CD14-positive monocyte (primary cell): ENCODE results near the gene CCDC88A. TPM values are rescaled to one million over a fixed set of nuclear protein-coding genes. Genes with fewer than 3 reads are reported as not detected.

Experiments used
- DNase-seq, 3 donors: peaks; one replicate each; pipeline ENCODE4 v3.0.0-alpha.2; 2011 to 2022
- H2AFZ ChIP-seq: 2 replicates; pipeline ENCODE4 v1.6.0; 2012; ENCODE audit warnings: mild to moderate bottlenecking, low read depth, low read length, inconsistent platforms; ENCODE audit not compliant: insufficient read depth, poor library complexity, severe bottlenecking
- H3K27ac ChIP-seq, 2 donors: 1 replicate in 1 of 2; 2 replicates in 1 of 2; pipeline ENCODE4 v1.5.1; 2012 to 2013; ENCODE audit warnings: low read length in 2 of 2, control low read depth in 1 of 2, inconsistent platforms in 1 of 2, low read depth in 1 of 2, mild to moderate bottlenecking in 1 of 2
- H3K27me3 ChIP-seq, 2 donors: one replicate each; pipeline versions ENCODE4 v1.6.0 to v1.6.1; 2011 to 2013; ENCODE audit warnings: low read length in 2 of 2; ENCODE audit not compliant: control insufficient read depth in 2 of 2, insufficient read depth in 2 of 2
- H3K36me3 ChIP-seq, 2 donors: replicated peaks in 1 of 2; 1 replicate in 1 of 2; 2 replicates in 1 of 2; pipeline versions ENCODE4 v1.5.1 to v1.6.1; 2012 to 2013; ENCODE audit warnings: low read length in 2 of 2, control low read depth in 1 of 2, inconsistent platforms in 1 of 2, mild to moderate bottlenecking in 1 of 2; ENCODE audit not compliant: insufficient read depth in 2 of 2, control insufficient read depth in 1 of 2
- H3K4me1 ChIP-seq, 2 donors: 1 replicate in 1 of 2; 2 replicates in 1 of 2; pipeline versions ENCODE4 v1.5.1 to v1.6.1; 2012 to 2013; ENCODE audit warnings: low read length in 2 of 2, control low read depth in 1 of 2, inconsistent platforms in 1 of 2, mild to moderate bottlenecking in 1 of 2, moderate library complexity in 1 of 2; ENCODE audit not compliant: insufficient read depth in 2 of 2, control insufficient read depth in 1 of 2
- H3K4me2 ChIP-seq: replicated peaks from 2 replicates; pipeline ENCODE3; 2012; ENCODE audit warnings: low read length, moderate library complexity, mild to moderate bottlenecking; ENCODE audit not compliant: poor library complexity, severe bottlenecking; ENCODE audit errors: extremely low read depth
- H3K4me3 ChIP-seq, 3 experiments: fragments of 200-600 bp in 1 of 3; sonication (generic) in 1 of 3; replicated peaks in 1 of 3; 1 replicate in 2 of 3; 2 replicates in 1 of 3; pipeline ENCODE4 v1.5.1; 2011 to 2013; ENCODE audit warnings: low read length in 3 of 3, mild to moderate bottlenecking in 3 of 3, control low read depth in 2 of 3, low read depth in 2 of 3, inconsistent platforms in 1 of 3, moderate library complexity in 1 of 3
- H3K79me2 ChIP-seq: 2 replicates; pipeline ENCODE4 v1.6.0; 2012; ENCODE audit warnings: mild to moderate bottlenecking, control low read depth, inconsistent platforms, low read length, moderate library complexity; ENCODE audit not compliant: insufficient read depth
- H3K9ac ChIP-seq: 2 replicates; pipeline ENCODE4 v1.6.0; 2017; ENCODE audit warnings: low read length, mild to moderate bottlenecking; ENCODE audit not compliant: insufficient read depth, poor library complexity, severe bottlenecking
- H3K9me3 ChIP-seq, 2 donors: replicated peaks in 1 of 2; 1 replicate in 1 of 2; 2 replicates in 1 of 2; pipeline versions ENCODE4 v1.5.1 to v1.6.1; 2012 to 2013; ENCODE audit warnings: low read length in 2 of 2, control low read depth in 1 of 2; ENCODE audit not compliant: control insufficient read depth in 1 of 2, insufficient read depth in 1 of 2
- H4K20me1 ChIP-seq: 2 replicates; pipeline ENCODE4 v1.6.0; 2012; ENCODE audit warnings: mild to moderate bottlenecking, low read length, control low read depth, moderate library complexity; ENCODE audit not compliant: insufficient read depth
- H3K27ac Mint-ChIP-seq, 7 donors: one replicate each; pipeline ENCODE4 v1.8.0; 2020; ENCODE audit warnings: mild to moderate bottlenecking in 7 of 7, mixed read lengths in 7 of 7, moderate library complexity in 6 of 7, inconsistent platforms in 2 of 7
- H3K27me3 Mint-ChIP-seq, 3 donors: one replicate each; pipeline ENCODE4 v1.8.0; 2021 to 2022; ENCODE audit warnings: low read depth in 3 of 3, mild to moderate bottlenecking in 3 of 3, mixed read lengths in 3 of 3, moderate library complexity in 3 of 3, inconsistent platforms in 1 of 3
- H3K36me3 Mint-ChIP-seq, 2 donors: one replicate each; pipeline ENCODE4 v1.8.0; 2020; ENCODE audit warnings: mixed read lengths in 2 of 2, inconsistent platforms in 1 of 2, mild to moderate bottlenecking in 1 of 2
- H3K4me1 Mint-ChIP-seq: one replicate; pipeline ENCODE4 v1.8.0; 2020; ENCODE audit warnings: mild to moderate bottlenecking, mixed read lengths
- H3K4me3 Mint-ChIP-seq, 2 donors: one replicate each; pipeline ENCODE4 v1.8.0; 2020; ENCODE audit warnings: mild to moderate bottlenecking in 2 of 2, mixed read lengths in 2 of 2, moderate library complexity in 1 of 2
- H3K9me3 Mint-ChIP-seq, 7 donors: one replicate each; pipeline ENCODE4 v1.8.0; 2020 to 2022; ENCODE audit warnings: mixed read lengths in 7 of 7, mild to moderate bottlenecking in 6 of 7, moderate library complexity in 6 of 7, inconsistent platforms in 2 of 7
- CTCF ChIP-seq: fragments of 200-600 bp; IDR thresholded peaks from one replicate; pipeline ENCODE4 v1.8.0; 2022; ENCODE audit warnings: antibody characterized with exemption, mild to moderate bottlenecking
- WGBS: methylation state at CpG from one replicate; pipeline ENCODE4 v1.1.5; 2013; ENCODE audit warnings: missing lambda C conversion rate; ENCODE audit not compliant: insufficient coverage; 5-methylcytosine and 5-hydroxymethylcytosine counted together
- intact Hi-C, 2 donors: fragments of 100-400 bp; cut with micrococcal nuclease; formaldehyde crosslinking; loops; one replicate each; pipeline versions ENCODE4 v1.15.0 to v1.15.1; 2023
- polyA plus RNA-seq, 3 donors: library from polyadenylated mRNA; depleted of rRNA in 1 of 3; unstranded in 2 of 3; stranded (reverse) in 1 of 3; fragments of 300-500 nt in 2 of 3; fragments of >200 nt in 1 of 3; fragmentation: Illumina TruSeq in 2 of 3; gene quantifications; 1 replicate in 2 of 3; 2 replicates in 1 of 3; pipeline ENCODE4 v1.2.3, GENCODE V29; 2012 to 2021

CCDC88A gene
- polyA plus RNA-seq, 3 donors, result 9.9 to 57.1 (median 17.9) TPM

DNA sequence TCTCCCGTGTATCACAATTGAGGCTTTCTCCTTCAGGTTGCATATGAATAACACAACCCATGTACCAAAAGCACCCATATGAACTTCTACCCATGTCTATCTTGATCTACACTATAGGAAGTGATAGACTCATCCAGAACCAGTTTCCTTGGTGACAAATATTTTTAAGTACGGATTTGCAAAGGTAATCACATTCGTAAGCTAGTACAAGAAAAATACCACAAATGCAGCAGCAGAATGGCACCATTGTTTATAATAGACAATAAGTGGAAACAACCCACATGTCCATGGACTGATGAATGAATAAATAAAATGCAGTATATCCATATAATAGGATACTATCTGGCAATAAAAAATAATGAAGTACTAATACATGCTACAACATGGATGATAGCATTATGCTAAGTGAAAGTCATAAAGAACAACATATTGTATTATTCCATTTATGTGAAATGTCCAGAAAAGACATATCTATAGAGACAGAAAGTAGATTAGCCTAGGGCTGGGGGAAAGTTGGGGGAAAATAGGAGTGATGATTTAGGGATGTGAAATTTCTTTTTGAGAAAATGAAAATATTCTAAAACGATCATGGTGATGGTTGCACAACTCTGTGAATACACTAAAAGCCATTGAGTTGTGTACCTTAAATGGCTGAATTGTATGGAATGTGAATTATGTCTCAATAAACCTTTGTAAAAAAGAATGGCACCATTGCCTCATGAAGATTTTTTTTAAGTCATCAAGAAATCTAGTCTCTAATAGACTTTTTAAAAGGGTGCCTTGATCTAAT, 3.4 kb upstream of the CCDC88A start:
- Mint-ChIP-seq H3K9me3 (no peaks in the 10 kb centered on the region), H3K4me1 (peaks cover 65% of the 10 kb centered on the region), H3K4me3 (no peak overlapping the region), H3K27ac (peak overlapping the region in 2 of 7 donors; percentile 15 to 64), H3K36me3 (no peaks in the 10 kb centered on the region), H3K27me3 (peaks cover 0 to 1% (median 0%) of the 10 kb centered on the region in 3 donors)
- Histone ChIP-seq H3K4me2 (no peak overlapping the region), H3K4me1 (peaks cover 48 to 67% of the 10 kb centered on the region in 2 donors), H3K9ac (no peak overlapping the region), H3K4me3 (no peak overlapping the region), H4K20me1 (no peaks in the 10 kb centered on the region), H3K36me3 (no peaks in the 10 kb centered on the region), H3K79me2 (peaks cover 32% of the 10 kb centered on the region), H3K9me3 (no peaks in the 10 kb centered on the region), H2AFZ (no peak overlapping the region), H3K27me3 (no peaks in the 10 kb centered on the region), H3K27ac (no peak overlapping the region)
- 71% methylated on average over 1 of the region's 4 CpGs for WGBS
- intact Hi-C loops, result loop anchor here in 1 of 2 donors (5.0 kb wide), 1 partner anchor 99 kb away; no protein-coding TSS in a partner anchor
- no peak for DNase-seq
- no peak for TF ChIP-seq CTCF

- Mint-ChIP-seq H3K27me3 (peaks cover 0 to 1% (median 0%) of the 10 kb centered on the region in 3 donors), H3K27ac (no peak overlapping the region), H3K36me3 (no peaks in the 10 kb centered on the region), H3K4me3 (no peak overlapping the region), H3K9me3 (no peaks in the 10 kb centered on the region), H3K4me1 (peaks cover 73% of the 10 kb centered on the region)
- Histone ChIP-seq H3K27me3 (no peaks in the 10 kb centered on the region), H3K4me1 (peaks cover 48 to 83% of the 10 kb centered on the region in 2 donors), H3K79me2 (peaks cover 50% of the 10 kb centered on the region), H3K9ac (no peak overlapping the region), H3K27ac (no peak overlapping the region), H3K9me3 (no peaks in the 10 kb centered on the region), H3K4me2 (no peak overlapping the region), H4K20me1 (no peaks in the 10 kb centered on the region), H3K4me3 (no peak overlapping the region), H2AFZ (no peak overlapping the region), H3K36me3 (no peaks in the 10 kb centered on the region)
- intact Hi-C loops, result loop anchor here in 1 of 2 donors (5.0 kb wide), 1 partner anchor 101 kb away; no protein-coding TSS in a partner anchor
- no peak for DNase-seq
- no peak for TF ChIP-seq CTCF
- WGBS, result 96% methylated on average over 4 of the region's 5 CpGs
Measured at GRCh38 chr2:55421326-55421725, 1.7 kb upstream of the CCDC88A start.
